ENCODE measurements around the gene ACADM.
A peak's percentile ranks its signal among the peaks of the same experiment; 100 is the strongest.
"Not testable (repeated sequence)": the region's sequence is repeated elsewhere in the genome, so short reads cannot be mapped to it uniquely, and the experiment has no call there.

The ACADM gene

GRCh38 chr1:75770761-75771160, 46.3 kb downstream of the ACADM start:
- no peaks in the 10 kb centered on the region for H3K4me1 ChIP-seq (ENCODE audit: control insufficient read depth, insufficient read depth, low read length)
- 86 to 88% methylated on average over 1 of the region's 1 CpG for WGBS, 2 experiments
- H3K4me3 ChIP-seq (ENCODE audit: insufficient read depth, low read depth, low read length): no peak overlapping the region
- H3K27ac ChIP-seq (ENCODE audit: insufficient read depth, low read depth, low read length, poor library complexity, severe bottlenecking): no peak overlapping the region
- no peaks in the 10 kb centered on the region for H3K36me3 ChIP-seq (ENCODE audit: control insufficient read depth, insufficient read depth, low read length)
- H3K9me3 ChIP-seq (ENCODE audit: control insufficient read depth, low read length): no peaks in the 10 kb centered on the region
- H3K27me3 ChIP-seq (ENCODE audit: control insufficient read depth, insufficient read depth, low read length, poor library complexity, severe bottlenecking): no peaks in the 10 kb centered on the region

- no peaks in the 10 kb centered on the region for H3K9me3 ChIP-seq (ENCODE audit: control insufficient read depth, low read length)
- 75 to 83% methylated on average over 1 to 3 of the region's 3 CpGs for WGBS, 2 experiments
- no peaks in the 10 kb centered on the region for H3K36me3 ChIP-seq (ENCODE audit: control insufficient read depth, insufficient read depth, low read length)
- H3K4me3 ChIP-seq (ENCODE audit: insufficient read depth, low read depth, low read length): no peak overlapping the region
- H3K27ac ChIP-seq (ENCODE audit: insufficient read depth, low read depth, low read length, poor library complexity, severe bottlenecking): no peak overlapping the region
- no peaks in the 10 kb centered on the region for H3K27me3 ChIP-seq (ENCODE audit: control insufficient read depth, insufficient read depth, low read length, poor library complexity, severe bottlenecking)
- no peaks in the 10 kb centered on the region for H3K4me1 ChIP-seq (ENCODE audit: control insufficient read depth, insufficient read depth, low read length)
Measured at GRCh38 chr1:75771978-75772377, 47.5 kb downstream of the ACADM start.

GRCh38 chr1:75777812-75778211, 53.3 kb downstream of the ACADM start:
- not testable (repeated sequence) for H3K27me3 ChIP-seq (ENCODE audit: control insufficient read depth, insufficient read depth, low read length, poor library complexity, severe bottlenecking); H3K4me3 ChIP-seq (ENCODE audit: insufficient read depth, low read depth, low read length)
- 92 to 94% methylated on average over 4 of the region's 4 CpGs for WGBS, 2 experiments

GRCh38 chr1:75778694-75779093, 54.2 kb downstream of the ACADM start:
- not testable (repeated sequence) for H3K4me3 ChIP-seq (ENCODE audit: insufficient read depth, low read depth, low read length); H3K9me3 ChIP-seq (ENCODE audit: control insufficient read depth, low read length)
- 92 to 93% methylated on average over 5 of the region's 5 CpGs for WGBS, 2 experiments

More at GRCh38 chr1:75777812-75778211, 53.3 kb downstream of the ACADM start:
- not testable (repeated sequence) for H3K36me3 ChIP-seq (ENCODE audit: control insufficient read depth, insufficient read depth, low read length); H3K27ac ChIP-seq (ENCODE audit: insufficient read depth, low read depth, low read length, poor library complexity, severe bottlenecking); H3K4me1 ChIP-seq (ENCODE audit: control insufficient read depth, insufficient read depth, low read length); H3K9me3 ChIP-seq (ENCODE audit: control insufficient read depth, low read length)

DNA sequence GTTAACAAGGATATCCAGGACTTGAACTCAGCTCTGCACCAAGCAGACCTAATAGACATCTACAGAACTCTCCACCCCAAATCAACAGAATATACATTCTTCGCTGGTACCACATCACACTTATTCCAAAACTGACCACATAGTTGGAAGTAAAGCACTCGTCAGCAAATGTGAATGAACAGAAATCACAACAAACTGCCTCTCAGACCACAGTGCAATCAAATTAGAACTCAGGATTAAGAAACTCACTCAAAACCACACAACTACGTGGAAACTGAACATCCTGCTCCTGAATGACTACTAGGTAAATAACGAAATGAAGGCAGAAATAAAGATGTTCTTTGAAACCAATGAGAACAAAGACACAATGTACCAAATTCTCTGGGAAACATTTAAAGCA, 55.7 kb downstream of the ACADM start:
- not testable (repeated sequence) for H3K4me3 ChIP-seq (ENCODE audit: insufficient read depth, low read depth, low read length); H3K27ac ChIP-seq (ENCODE audit: insufficient read depth, low read depth, low read length, poor library complexity, severe bottlenecking); H3K36me3 ChIP-seq (ENCODE audit: control insufficient read depth, insufficient read depth, low read length); H3K9me3 ChIP-seq (ENCODE audit: control insufficient read depth, low read length); H3K4me1 ChIP-seq (ENCODE audit: control insufficient read depth, insufficient read depth, low read length); H3K27me3 ChIP-seq (ENCODE audit: control insufficient read depth, insufficient read depth, low read length, poor library complexity, severe bottlenecking)
- WGBS, 2 experiments: 88 to 96% methylated on average over 4 of the region's 4 CpGs

More at GRCh38 chr1:75778694-75779093, 54.2 kb downstream of the ACADM start:
- H3K27ac ChIP-seq (ENCODE audit: insufficient read depth, low read depth, low read length, poor library complexity, severe bottlenecking); H3K4me1 ChIP-seq (ENCODE audit: control insufficient read depth, insufficient read depth, low read length); H3K36me3 ChIP-seq (ENCODE audit: control insufficient read depth, insufficient read depth, low read length); H3K27me3 ChIP-seq (ENCODE audit: control insufficient read depth, insufficient read depth, low read length, poor library complexity, severe bottlenecking): not testable (repeated sequence)

DNA sequence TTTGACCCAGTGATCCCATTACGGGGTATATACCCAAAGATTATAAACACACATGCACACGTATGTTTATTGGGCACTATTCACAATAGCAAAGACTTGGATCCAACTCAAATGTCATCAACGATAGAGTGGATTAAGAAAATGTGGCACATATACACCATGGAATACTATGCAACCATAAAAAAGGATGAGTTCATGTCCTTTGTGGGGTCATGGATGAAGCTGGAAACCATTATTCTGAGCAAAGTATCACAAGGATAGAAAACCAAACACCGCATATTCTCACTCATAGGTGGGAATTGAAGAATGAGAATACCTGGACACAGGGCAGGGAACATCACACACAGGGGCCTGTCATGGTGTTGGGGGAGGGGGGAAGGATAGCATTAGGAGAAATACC, 59.4 kb downstream of the ACADM start:
- H3K27me3 ChIP-seq (ENCODE audit: control insufficient read depth, insufficient read depth, low read length, poor library complexity, severe bottlenecking); H3K9me3 ChIP-seq (ENCODE audit: control insufficient read depth, low read length); H3K36me3 ChIP-seq (ENCODE audit: control insufficient read depth, insufficient read depth, low read length); H3K4me1 ChIP-seq (ENCODE audit: control insufficient read depth, insufficient read depth, low read length); H3K4me3 ChIP-seq (ENCODE audit: insufficient read depth, low read depth, low read length); H3K27ac ChIP-seq (ENCODE audit: insufficient read depth, low read depth, low read length, poor library complexity, severe bottlenecking): not testable (repeated sequence)
- 94 to 98% methylated on average over 4 of the region's 4 CpGs for WGBS, 2 experiments

GRCh38 chr1:75785320-75785982, 60.9 kb downstream of the ACADM start:
- Histone ChIP-seq H3K4me3 (ENCODE audit: insufficient read depth, low read depth, low read length) (peak overlapping the region; percentile 81), H3K9me3 (ENCODE audit: control insufficient read depth, low read length) (no peaks in the 10 kb centered on the region), H3K27ac (ENCODE audit: insufficient read depth, low read depth, low read length, poor library complexity, severe bottlenecking) (no peak overlapping the region), H3K36me3 (ENCODE audit: control insufficient read depth, insufficient read depth, low read length) (peaks cover 2% of the 10 kb centered on the region), H3K27me3 (ENCODE audit: control insufficient read depth, insufficient read depth, low read length, poor library complexity, severe bottlenecking) (no peaks in the 10 kb centered on the region), H3K4me1 (ENCODE audit: control insufficient read depth, insufficient read depth, low read length) (peaks cover 3% of the 10 kb centered on the region)
- 25 to 30% methylated on average over 7 to 9 of the region's 9 CpGs for WGBS, 2 experiments

DNA sequence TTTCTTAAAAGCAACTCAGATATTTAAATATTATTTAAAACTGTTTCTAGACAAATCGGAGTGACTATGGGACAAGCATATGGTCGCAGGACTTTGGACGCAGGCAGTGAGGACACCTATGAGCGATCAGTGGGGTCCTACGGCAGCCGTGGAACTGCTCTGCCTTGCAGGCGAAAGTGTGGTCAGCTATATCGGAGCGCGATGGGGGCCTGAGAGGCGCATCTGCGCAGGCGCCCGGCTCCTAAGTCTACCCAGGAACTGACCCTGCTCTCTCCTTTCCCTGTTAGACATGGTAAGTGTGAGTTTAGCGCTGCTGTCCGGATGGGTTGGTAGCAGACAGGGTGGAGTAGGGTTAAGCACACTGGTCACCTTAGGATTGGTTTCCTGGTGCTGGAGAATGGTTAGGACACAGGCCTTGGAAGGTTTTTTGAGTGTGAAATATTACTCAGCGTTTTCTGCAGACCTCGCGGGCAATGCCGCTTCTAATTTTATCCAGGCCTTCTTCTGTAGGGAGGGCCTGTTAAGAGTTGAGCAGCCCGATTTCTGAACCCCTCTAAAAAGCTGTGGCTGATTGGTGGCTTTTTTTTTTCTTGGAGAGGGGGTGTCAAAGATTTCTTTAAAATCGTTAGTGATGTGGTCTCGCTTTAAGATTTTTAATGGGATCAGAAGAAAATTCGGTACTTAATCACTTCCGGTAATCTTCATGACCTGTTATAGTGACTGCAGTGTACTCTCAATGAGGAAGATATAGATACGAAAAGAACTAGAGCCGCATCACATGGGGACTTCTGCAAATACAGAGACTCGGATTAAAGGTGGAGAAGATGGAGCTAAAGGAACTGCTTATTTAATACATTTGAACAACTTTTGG, 61.7 kb downstream of the ACADM start, which contains the start of gene RABGGTB:
Gene RABGGTB (plus strand): TSS at position 274 of the 871 bp plus-strand sequence. CDS start 16 bp downstream, at position 290.
- 1% methylated on average over 28 of the region's 28 CpGs for WGBS, 2 experiments
- H3K27ac ChIP-seq (ENCODE audit: insufficient read depth, low read depth, low read length, poor library complexity, severe bottlenecking): peak within 1 kb of the TSS; percentile 62
- no peaks in the 10 kb centered on the region for H3K27me3 ChIP-seq (ENCODE audit: control insufficient read depth, insufficient read depth, low read length, poor library complexity, severe bottlenecking)
- no peaks in the 10 kb centered on the region for H3K9me3 ChIP-seq (ENCODE audit: control insufficient read depth, low read length)
- H3K4me3 ChIP-seq (ENCODE audit: insufficient read depth, low read depth, low read length): peak within 1 kb of the TSS; percentile 81
- peaks cover 6% of the 10 kb centered on the region for H3K36me3 ChIP-seq (ENCODE audit: control insufficient read depth, insufficient read depth, low read length)
- peaks cover 3% of the 10 kb centered on the region for H3K4me1 ChIP-seq (ENCODE audit: control insufficient read depth, insufficient read depth, low read length)

DNA sequence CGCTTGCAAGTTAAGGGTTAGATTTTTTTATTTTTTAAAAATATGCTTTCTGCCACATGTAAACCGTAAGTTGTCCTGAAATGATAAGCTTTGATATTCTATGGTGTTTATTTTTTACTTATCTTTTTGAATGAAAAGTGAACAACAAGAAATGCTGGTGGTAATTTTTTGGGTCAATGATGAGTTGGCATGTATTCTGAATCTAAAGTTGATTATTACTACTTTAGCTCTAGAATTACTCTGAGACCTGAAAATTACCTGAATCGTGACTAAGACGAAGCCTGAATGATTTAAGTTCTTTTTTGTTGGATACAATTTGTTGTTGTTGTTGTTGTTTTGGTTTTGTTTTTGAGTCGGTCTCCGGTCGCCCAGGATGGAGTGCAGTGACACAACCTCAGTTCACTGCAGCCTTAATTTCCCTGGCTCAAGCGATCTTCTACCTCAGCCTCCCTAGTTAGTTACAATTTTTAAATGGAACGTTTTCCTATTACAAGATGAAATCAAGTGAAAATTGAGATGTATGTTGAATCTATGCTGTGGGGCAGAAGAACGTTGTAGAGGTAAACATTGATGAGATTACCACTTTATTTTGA, 62.5 kb downstream of the ACADM start:
- WGBS, 2 experiments: 4 to 5% methylated on average over 10 of the region's 10 CpGs
- Histone ChIP-seq H3K4me3 (ENCODE audit: insufficient read depth, low read depth, low read length) (peak overlapping the region; percentile 81), H3K9me3 (ENCODE audit: control insufficient read depth, low read length) (no peaks in the 10 kb centered on the region), H3K27ac (ENCODE audit: insufficient read depth, low read depth, low read length, poor library complexity, severe bottlenecking) (no peak overlapping the region), H3K36me3 (ENCODE audit: control insufficient read depth, insufficient read depth, low read length) (peaks cover 11% of the 10 kb centered on the region), H3K27me3 (ENCODE audit: control insufficient read depth, insufficient read depth, low read length, poor library complexity, severe bottlenecking) (no peaks in the 10 kb centered on the region), H3K4me1 (ENCODE audit: control insufficient read depth, insufficient read depth, low read length) (peaks cover 3% of the 10 kb centered on the region)

- Histone ChIP-seq H3K9me3 (ENCODE audit: control insufficient read depth, low read length) (no peaks in the 10 kb centered on the region), H3K4me3 (ENCODE audit: insufficient read depth, low read depth, low read length) (peak overlapping the region; percentile 81), H3K36me3 (ENCODE audit: control insufficient read depth, insufficient read depth, low read length) (peaks cover 16% of the 10 kb centered on the region), H3K27me3 (ENCODE audit: control insufficient read depth, insufficient read depth, low read length, poor library complexity, severe bottlenecking) (no peaks in the 10 kb centered on the region), H3K4me1 (ENCODE audit: control insufficient read depth, insufficient read depth, low read length) (peaks cover 3% of the 10 kb centered on the region), H3K27ac (ENCODE audit: insufficient read depth, low read depth, low read length, poor library complexity, severe bottlenecking) (no peak overlapping the region)
- WGBS, 2 experiments: 20 to 23% methylated on average over 4 of the region's 4 CpGs
Measured at GRCh38 chr1:75787524-75787923, 63.0 kb downstream of the ACADM start.

Data from ectodermal cell (in vitro differentiated cells).